K562 (cell line): Measurements from ENCODE around the gene HJV. TPM values are rescaled to one million over a fixed set of nuclear protein-coding genes. Genes with fewer than 3 reads are reported as not detected.

ENCODE experiments used
- AFF4 ChIP-seq: sonication (generic); formaldehyde crosslinking; IDR thresholded peaks from 2 replicates; pipeline ENCODE4 v1.8.0; 2023; ENCODE audit warnings: mild to moderate bottlenecking, missing genetic modification reagents
- DNMT1 ChIP-seq: fragments of 450-650 bp; IDR thresholded peaks from 2 replicates; pipeline ENCODE4 v1.6.1; 2016; ENCODE audit warnings: antibody characterized with exemption, mild to moderate bottlenecking
- FOXM1 ChIP-seq, 2 experiments: fragments of 450-650 bp in 1 of 2; sonication (generic) in 1 of 2; formaldehyde crosslinking in 1 of 2; IDR thresholded peaks; 2 replicates each; pipeline versions ENCODE4 v1.6.1 to v1.9.0; 2017 to 2022; ENCODE audit warnings: low read depth in 2 of 2, mild to moderate bottlenecking in 2 of 2, missing genetic modification reagents in 1 of 2, moderate library complexity in 1 of 2
- KAT7 ChIP-seq: sonication (generic); formaldehyde crosslinking; IDR thresholded peaks from 2 replicates; pipeline ENCODE4 v1.8.0; 2022; ENCODE audit warnings: missing genetic modification reagents, mild to moderate bottlenecking, borderline replicate concordance
- OTX1 ChIP-seq: fragments of 450-650 bp; formaldehyde crosslinking; IDR thresholded peaks from 2 replicates; pipeline ENCODE4 v1.4.0; 2022; ENCODE audit warnings: mild to moderate bottlenecking
- POLR2AphosphoS2 ChIP-seq: IDR thresholded peaks from 2 replicates; pipeline ENCODE4 v1.6.1; 2012; ENCODE audit warnings: low read length, improper control_type of control experiment
- POLR2H ChIP-seq: IDR thresholded peaks from 2 replicates; pipeline ENCODE4 v1.6.1; 2016; ENCODE audit warnings: missing genetic modification characterization, low read depth, mild to moderate bottlenecking, control low read depth, missing compliant biosample characterization, moderate library complexity
- RFX5 ChIP-seq: IDR thresholded peaks from 2 replicates; pipeline ENCODE4 v1.6.1; 2011; ENCODE audit warnings: low read depth, mild to moderate bottlenecking, improper control_type of control experiment, low read length
- TFE3 ChIP-seq: fragments of 450-650 bp; formaldehyde crosslinking; IDR thresholded peaks from 2 replicates; pipeline ENCODE4 v1.4.0; 2020; ENCODE audit warnings: mild to moderate bottlenecking, mixed read lengths
- ZKSCAN8 ChIP-seq: fragments of 200-800 bp; sonication (Bioruptor generic); IDR thresholded peaks from 2 replicates; pipeline ENCODE4 v1.6.1; 2016; ENCODE audit warnings: missing genetic modification characterization, missing compliant biosample characterization
- polyA plus RNA-seq, 8 experiments: library from polyadenylated mRNA; depleted of rRNA in 4 of 8; stranded (reverse) in 5 of 8; unstranded in 3 of 8; fragments of >200 nt; fragmentation: Nextera tagmentation in 2 of 8; fragmentation: Illumina TruSeq in 1 of 8; extraction: Ambion mirVana in 2 of 8; extraction: Trizol in 1 of 8; gene quantifications; 2 replicates each; pipeline versions ENCODE4 v1.2.1 to v1.2.3, GENCODE V29; 2011 to 2014; ENCODE audit warnings: inconsistent platforms in 1 of 8, missing spikeins in 1 of 8
- total RNA-seq, 7 experiments: library from RNA; depleted of rRNA in 6 of 7; stranded (reverse); fragments of >200 nt in 6 of 7; fragmentation: Illumina TruSeq in 2 of 7; extraction: Trizol in 2 of 7; gene quantifications; 2 replicates each; pipeline versions ENCODE4 v1.2.1 to v1.2.3, GENCODE V29; 2011 to 2021; ENCODE audit warnings: low replicate concordance in 1 of 7
- TF ChIP-seq, protein P1 (sequence below): fragments of 450-650 bp; formaldehyde crosslinking; IDR thresholded peaks from 2 replicates; pipeline ENCODE4 v1.4.0; 2022; ENCODE audit warnings: missing genetic modification characterization
- TF ChIP-seq, protein P2 (sequence below): fragments of 200-800 bp; sonication (Bioruptor generic); IDR thresholded peaks from 2 replicates; pipeline ENCODE4 v1.6.1; 2017; ENCODE audit warnings: missing genetic modification characterization, missing compliant biosample characterization

HJV gene
- total and polyA plus RNA-seq, 9 of the 15 experiments (the other 6 are each of a cell fraction or from before 2014, with no cell fraction given), result 1.0 to 6.6 (median 2.4) TPM

DNA sequence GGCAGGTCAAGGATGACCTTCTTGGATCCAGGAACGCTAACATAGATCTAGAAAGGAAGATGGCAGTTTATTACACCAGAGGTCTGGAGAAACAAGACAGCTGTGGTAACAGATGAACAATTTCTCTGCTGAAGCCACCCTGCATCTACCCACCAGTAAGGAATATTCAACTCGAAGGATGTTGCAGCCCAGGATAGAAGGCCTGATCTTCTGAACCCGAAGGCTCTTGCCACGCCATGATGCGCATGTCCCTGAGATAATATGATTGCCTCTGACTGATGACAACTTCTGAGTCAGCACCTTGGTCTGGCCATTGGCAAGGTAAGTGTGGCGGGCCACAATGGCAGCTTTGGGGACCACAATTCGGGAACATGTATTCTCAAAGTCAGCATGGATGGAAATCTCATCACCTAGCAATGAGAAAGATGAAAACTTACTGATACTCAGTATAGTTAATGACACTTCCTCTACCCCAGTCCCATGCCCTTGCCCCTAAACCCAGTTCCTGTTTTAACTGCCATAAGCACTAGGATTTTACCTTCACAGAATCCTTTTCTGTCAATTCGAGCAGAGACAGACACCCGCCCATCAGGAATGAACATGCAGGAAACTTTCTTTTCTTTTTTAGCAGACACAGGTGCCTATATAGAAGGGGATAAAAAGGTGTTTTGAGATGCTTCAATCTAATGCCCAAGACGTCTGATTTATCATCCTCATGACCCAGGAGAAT is 27.0 kb downstream of the HJV start (continued):
- TF ChIP-seq TFE3 (no peak), DNMT1 (no peak), POLR2H (tag) (no peak), FOXM1 (IDR thresholded peaks at IDR 0.05; ENCODE audit: low read depth) (no peak), FOXM1 (CRISPR knock-in tag; IDR thresholded peaks at IDR 0.05; ENCODE audit: low read depth) (no peak), KAT7 (peak; percentile 64; the same call in 1 of the 2 replicates), RFX5 (no peak), POLR2AphosphoS2 (peak; percentile 62), OTX1 (CRISPR knock-in tag) (peak; percentile 71; the same call in 1 of the 2 replicates), ZKSCAN8 (CRISPR knock-in tag) (peak; percentile 38; the same call in 1 of the 2 replicates), AFF4 (CRISPR knock-in tag) (no peak)
- TF ChIP-seq, protein P1, sequence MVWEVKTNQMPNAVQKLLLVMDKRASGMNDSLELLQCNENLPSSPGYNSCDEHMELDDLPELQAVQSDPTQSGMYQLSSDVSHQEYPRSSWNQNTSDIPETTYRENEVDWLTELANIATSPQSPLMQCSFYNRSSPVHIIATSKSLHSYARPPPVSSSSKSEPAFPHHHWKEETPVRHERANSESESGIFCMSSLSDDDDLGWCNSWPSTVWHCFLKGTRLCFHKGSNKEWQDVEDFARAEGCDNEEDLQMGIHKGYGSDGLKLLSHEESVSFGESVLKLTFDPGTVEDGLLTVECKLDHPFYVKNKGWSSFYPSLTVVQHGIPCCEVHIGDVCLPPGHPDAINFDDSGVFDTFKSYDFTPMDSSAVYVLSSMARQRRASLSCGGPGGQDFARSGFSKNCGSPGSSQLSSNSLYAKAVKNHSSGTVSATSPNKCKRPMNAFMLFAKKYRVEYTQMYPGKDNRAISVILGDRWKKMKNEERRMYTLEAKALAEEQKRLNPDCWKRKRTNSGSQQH (CRISPR knock-in tag), result peak; percentile 49; the same call in 1 of the 2 replicates
- TF ChIP-seq, protein P2, sequence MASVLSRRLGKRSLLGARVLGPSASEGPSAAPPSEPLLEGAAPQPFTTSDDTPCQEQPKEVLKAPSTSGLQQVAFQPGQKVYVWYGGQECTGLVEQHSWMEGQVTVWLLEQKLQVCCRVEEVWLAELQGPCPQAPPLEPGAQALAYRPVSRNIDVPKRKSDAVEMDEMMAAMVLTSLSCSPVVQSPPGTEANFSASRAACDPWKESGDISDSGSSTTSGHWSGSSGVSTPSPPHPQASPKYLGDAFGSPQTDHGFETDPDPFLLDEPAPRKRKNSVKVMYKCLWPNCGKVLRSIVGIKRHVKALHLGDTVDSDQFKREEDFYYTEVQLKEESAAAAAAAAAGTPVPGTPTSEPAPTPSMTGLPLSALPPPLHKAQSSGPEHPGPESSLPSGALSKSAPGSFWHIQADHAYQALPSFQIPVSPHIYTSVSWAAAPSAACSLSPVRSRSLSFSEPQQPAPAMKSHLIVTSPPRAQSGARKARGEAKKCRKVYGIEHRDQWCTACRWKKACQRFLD (CRISPR knock-in tag), result no peak
